ENCODE data around the gene UBE2N.

Gene UBE2N

GRCh38 chr12:93426412-93426805, 15.3 kb downstream of the UBE2N start:
- no peak for TF ChIP-seq CTCF (IDR thresholded peaks at IDR 0.05; ENCODE audit: low read depth, low read length)
- no peak overlapping the region for H3K4me3 ChIP-seq (replicated peaks in 1 of 2; ENCODE audit: low read depth in 2 of 2, low read length in 2 of 2)
- no peak for DNase-seq (ENCODE audit: low read depth in 2 of 2)

GRCh38 chr12:93425736-93426411, 15.9 kb downstream of the UBE2N start:
- no peak overlapping the region for H3K4me3 ChIP-seq (replicated peaks in 1 of 2; ENCODE audit: low read depth in 2 of 2, low read length in 2 of 2)
- no peak for DNase-seq (ENCODE audit: low read depth in 2 of 2)
- TF ChIP-seq CTCF (IDR thresholded peaks at IDR 0.05; ENCODE audit: low read depth, low read length) = no peak

- no peak for DNase-seq (ENCODE audit: low read depth in 2 of 2)
- no peak for TF ChIP-seq CTCF (IDR thresholded peaks at IDR 0.05; ENCODE audit: low read depth, low read length)
- no peak overlapping the region for H3K4me3 ChIP-seq (replicated peaks in 1 of 2; ENCODE audit: low read depth in 2 of 2, low read length in 2 of 2)
Observed at GRCh38 chr12:93422050-93422449, 19.7 kb downstream of the UBE2N start.

GRCh38 chr12:93419388-93420034, 22.2 kb downstream of the UBE2N start:
- peak; percentile 79 to 81 for DNase-seq (ENCODE audit: low read depth in 2 of 2)
- H3K4me3 ChIP-seq (replicated peaks in 1 of 2; ENCODE audit: low read depth in 2 of 2, low read length in 2 of 2) = no peak overlapping the region
- TF ChIP-seq CTCF (IDR thresholded peaks at IDR 0.05; ENCODE audit: low read depth, low read length) = peak; percentile 42

- TF ChIP-seq CTCF (IDR thresholded peaks at IDR 0.05; ENCODE audit: low read depth, low read length) = no peak
- DNase-seq (ENCODE audit: low read depth in 2 of 2) = no peak
Observed at GRCh38 chr12:93417967-93418480, 23.7 kb downstream of the UBE2N start.

GRCh38 chr12:93415723-93416464, 25.9 kb downstream of the UBE2N start:
- H3K4me3 ChIP-seq (replicated peaks in 1 of 2; ENCODE audit: low read depth in 2 of 2, low read length in 2 of 2) = no peak overlapping the region
- no peak for TF ChIP-seq CTCF (IDR thresholded peaks at IDR 0.05; ENCODE audit: low read depth, low read length)
- peak; percentile 45 to 79 for DNase-seq (ENCODE audit: low read depth in 2 of 2)

More at GRCh38 chr12:93417967-93418480, 23.7 kb downstream of the UBE2N start:
- H3K4me3 ChIP-seq (replicated peaks in 1 of 2; ENCODE audit: low read depth in 2 of 2, low read length in 2 of 2) = no peak overlapping the region
